MM.1S (cell line): ENCODE measurements around the gene ZBTB4.

Source experiments
- DNase-seq: peaks from one replicate; pipeline ENCODE4 v3.0.0-alpha.2; 2015
- H2AFZ ChIP-seq: fragments of 300-600 bp; sonication (generic); 2 replicates; pipeline ENCODE4 v1.6.0; 2016; ENCODE audit warnings: antibody characterized with exemption, low read length
- H3F3A ChIP-seq: fragments of 300-600 bp; sonication (generic); 2 replicates; pipeline ENCODE4 v1.6.1; 2016; ENCODE audit warnings: mild to moderate bottlenecking, antibody characterized with exemption, low read length, moderate library complexity, mixed read lengths; ENCODE audit not compliant: insufficient read depth
- H3K27ac ChIP-seq: fragments of 300-600 bp; sonication (generic); 2 replicates; pipeline ENCODE4 v1.5.1; 2016; ENCODE audit warnings: mild to moderate bottlenecking, low read length
- H3K27me3 ChIP-seq: fragments of 300-600 bp; sonication (generic); replicated peaks from 2 replicates; pipeline ENCODE4 v1.6.0; 2016; ENCODE audit warnings: low read length; ENCODE audit not compliant: insufficient read depth
- H3K36me3 ChIP-seq: fragments of 300-600 bp; sonication (generic); replicated peaks from 2 replicates; pipeline ENCODE4 v1.6.1; 2016; ENCODE audit warnings: mild to moderate bottlenecking, low read length, mixed read lengths; ENCODE audit not compliant: insufficient read depth
- H3K4me1 ChIP-seq: fragments of 300-600 bp; sonication (generic); 2 replicates; pipeline ENCODE4 v1.6.1; 2016; ENCODE audit warnings: low read length, mixed read lengths
- H3K4me2 ChIP-seq: fragments of 300-600 bp; sonication (generic); 2 replicates; pipeline ENCODE4 v1.6.0; 2016; ENCODE audit warnings: low read depth, low read length
- H3K4me3 ChIP-seq: fragments of 300-600 bp; sonication (generic); 2 replicates; pipeline ENCODE4 v1.5.1; 2016; ENCODE audit warnings: low read length, mixed read lengths
- H3K79me2 ChIP-seq: fragments of 300-600 bp; sonication (generic); 2 replicates; pipeline ENCODE4 v1.6.1; 2016; ENCODE audit warnings: mixed run types, low read length, mixed read lengths
- H3K9ac ChIP-seq: fragments of 300-600 bp; sonication (generic); 2 replicates; pipeline ENCODE4 v1.6.1; 2016; ENCODE audit warnings: low read length, mixed read lengths
- H3K9me2 ChIP-seq: fragments of 300-600 bp; sonication (generic); replicated peaks from 2 replicates; pipeline ENCODE4 v1.6.1; 2016; ENCODE audit warnings: mild to moderate bottlenecking, low read length, mixed read lengths; ENCODE audit not compliant: insufficient read depth
- H3K9me3 ChIP-seq: fragments of 300-600 bp; sonication (generic); replicated peaks from 2 replicates; pipeline ENCODE4 v1.6.1; 2016; ENCODE audit warnings: mild to moderate bottlenecking, low read length, mixed read lengths; ENCODE audit not compliant: insufficient read depth
- H4K20me1 ChIP-seq: fragments of 300-600 bp; sonication (generic); 2 replicates; pipeline ENCODE4 v1.6.1; 2016; ENCODE audit warnings: mild to moderate bottlenecking, low read length, moderate library complexity, mixed read lengths; ENCODE audit not compliant: insufficient read depth
- CTCF ChIP-seq: fragments of 300-600 bp; sonication (generic); IDR thresholded peaks from 2 replicates; pipeline ENCODE4 v1.5.1; 2016; ENCODE audit warnings: antibody characterized with exemption, low read length, mixed read lengths
- EZH2 ChIP-seq: fragments of 300-600 bp; sonication (generic); optimal IDR thresholded peaks from 2 replicates; pipeline ENCODE3; 2017; ENCODE audit warnings: low read depth, mild to moderate bottlenecking, antibody characterized with exemption, low read length, mixed read lengths
- EZH2phosphoT487 ChIP-seq: fragments of 300-600 bp; sonication (generic); IDR thresholded peaks from 2 replicates; pipeline ENCODE4 v1.6.1; 2018; ENCODE audit warnings: antibody characterized with exemption, low read length

ZBTB4 gene

GRCh38 chr17:7463372-7463846 lies 16.0 kb downstream of the ZBTB4 start:
- H3K9me3 ChIP-seq: no peaks in the 10 kb centered on the region
- H3K36me3 ChIP-seq: no peaks in the 10 kb centered on the region
- no peaks in the 10 kb centered on the region for H3K9me2 ChIP-seq
- no peaks in the 10 kb centered on the region for H3K4me1 ChIP-seq
- H3K4me3 ChIP-seq: no peak overlapping the region
- H3K4me2 ChIP-seq: no peak overlapping the region
- no peak overlapping the region for H2AFZ ChIP-seq
- no peaks in the 10 kb centered on the region for H3F3A ChIP-seq
- H3K27me3 ChIP-seq: no peaks in the 10 kb centered on the region
- H3K27ac ChIP-seq: no peak overlapping the region
- TF ChIP-seq EZH2phosphoT487 (no peak), CTCF (no peak), EZH2 (no peak)
- no peaks in the 10 kb centered on the region for H3K79me2 ChIP-seq
- H4K20me1 ChIP-seq: no peaks in the 10 kb centered on the region
- no peak for DNase-seq
- no peak overlapping the region for H3K9ac ChIP-seq

GRCh38 chr17:7462474-7463371 lies 16.7 kb downstream of the ZBTB4 start:
- Histone ChIP-seq H2AFZ (no peak overlapping the region), H3K4me2 (no peak overlapping the region), H3F3A (no peaks in the 10 kb centered on the region), H4K20me1 (no peaks in the 10 kb centered on the region), H3K27ac (no peak overlapping the region), H3K9ac (no peak overlapping the region), H3K36me3 (no peaks in the 10 kb centered on the region), H3K4me1 (no peaks in the 10 kb centered on the region), H3K9me2 (no peaks in the 10 kb centered on the region), H3K9me3 (no peaks in the 10 kb centered on the region), H3K4me3 (no peak overlapping the region), H3K79me2 (no peaks in the 10 kb centered on the region), H3K27me3 (no peaks in the 10 kb centered on the region)
- TF ChIP-seq EZH2 (no peak), EZH2phosphoT487 (no peak), CTCF (no peak)
- no peak for DNase-seq

- no peaks in the 10 kb centered on the region for H3K27me3 ChIP-seq
- no peak overlapping the region for H3K27ac ChIP-seq
- no peak overlapping the region for H2AFZ ChIP-seq
- TF ChIP-seq EZH2 (no peak), EZH2phosphoT487 (no peak), CTCF (no peak)
- H3K9ac ChIP-seq: no peak overlapping the region
- no peaks in the 10 kb centered on the region for H3K79me2 ChIP-seq
- no peaks in the 10 kb centered on the region for H3K9me2 ChIP-seq
- no peak for DNase-seq
- H3K36me3 ChIP-seq: no peaks in the 10 kb centered on the region
- no peaks in the 10 kb centered on the region; the same call in 1 of the 2 replicates for H3K4me1 ChIP-seq
- no peaks in the 10 kb centered on the region for H4K20me1 ChIP-seq
- no peak overlapping the region for H3K4me2 ChIP-seq
- no peak overlapping the region for H3K4me3 ChIP-seq
- peaks cover 10% of the 10 kb centered on the region for H3F3A ChIP-seq
- H3K9me3 ChIP-seq: no peaks in the 10 kb centered on the region
These were observed 18.4 kb downstream of the ZBTB4 start for GRCh38 chr17:7460850-7461660.
